Stomach (tissue), 9 donors: ENCODE data around the gene KIAA0513. TPM values are rescaled to one million over a fixed set of nuclear protein-coding genes. Genes with fewer than 3 reads are reported as not detected.
A peak's percentile ranks its signal among the peaks of the same experiment; 100 is the strongest.

Source experiments
- DNase-seq, 2 donors: peaks; one replicate each; pipeline versions ENCODE4 v3.0.0 to v3.0.0-alpha.2; 2013 to 2019
- H3K27ac ChIP-seq, 5 donors: fragments of 200-600 bp in 4 of 5; sonication (generic) in 4 of 5; one replicate each; pipeline ENCODE4 v1.5.1; 2013 to 2019; ENCODE audit warnings: mild to moderate bottlenecking in 1 of 5, moderate library complexity in 1 of 5
- H3K27me3 ChIP-seq, 3 donors: fragments of 200-600 bp; sonication (generic); one replicate each; pipeline ENCODE4 v1.5.1; 2017 to 2019; ENCODE audit warnings: mixed run types in 1 of 3
- H3K36me3 ChIP-seq, 4 donors: fragments of 200-600 bp; sonication (generic); 1 replicate in 3 of 4; 2 replicates in 1 of 4; pipeline ENCODE4 v1.5.1; 2016 to 2019
- H3K4me1 ChIP-seq, 4 donors: fragments of 200-600 bp; sonication (generic); one replicate each; pipeline ENCODE4 v1.5.1; 2016 to 2019
- H3K4me3 ChIP-seq, 4 donors: fragments of 200-600 bp; sonication (generic) in 3 of 4; one replicate each; pipeline ENCODE4 v1.5.1; 2016 to 2019; ENCODE audit warnings: mild to moderate bottlenecking in 1 of 4
- H3K9me3 ChIP-seq, 4 donors: fragments of 200-600 bp; sonication (generic); one replicate each; pipeline ENCODE4 v1.5.1; 2016 to 2019
- CTCF ChIP-seq, 7 experiments: fragments of 450-650 bp in 4 of 7; fragments of 200-600 bp in 3 of 7; sonication (generic) in 3 of 7; IDR thresholded peaks; one replicate each; pipeline ENCODE4 v1.5.1; 2016 to 2019; ENCODE audit warnings: antibody characterized with exemption in 7 of 7, control low read depth in 2 of 7, mild to moderate bottlenecking in 1 of 7
- EP300 ChIP-seq: sonication (generic); formaldehyde crosslinking; IDR thresholded peaks from one replicate; pipeline ENCODE4 v1.6.1; 2017; ENCODE audit warnings: antibody characterized with exemption
- POLR2A ChIP-seq, 4 donors: fragments of 450-650 bp; IDR thresholded peaks; one replicate each; pipeline ENCODE4 v1.6.1; 2016; ENCODE audit warnings: antibody characterized with exemption in 4 of 4, control low read depth in 2 of 4, mild to moderate bottlenecking in 1 of 4, moderate library complexity in 1 of 4
- POLR2AphosphoS5 ChIP-seq, 3 donors: sonication (generic); formaldehyde crosslinking; IDR thresholded peaks; one replicate each; pipeline ENCODE4 v1.6.1; 2016; ENCODE audit warnings: antibody characterized with exemption in 3 of 3
- WGBS, 5 donors: extraction: QIAGEN DNeasy Blood & Tissue Kit in 3 of 5; methylation state at CpG; one replicate each; pipeline versions ENCODE4 v1.1.5 to v1.1.7; 2013 to 2018; 5-methylcytosine and 5-hydroxymethylcytosine counted together
- intact Hi-C: fragments of 100-400 bp; cut with DNase I; formaldehyde crosslinking; loops from one replicate; pipeline ENCODE4 v1.15.1; 2023; ENCODE audit warnings: low total_unique reads
- polyA plus RNA-seq, 3 donors: library from polyadenylated mRNA; stranded (reverse); fragments of 200-250 nt; gene quantifications; one replicate each; pipeline ENCODE4 v1.2.3, GENCODE V29; 2013
- total RNA-seq, 5 donors: library from RNA; depleted of rRNA; stranded (reverse); fragments of >200 nt; gene quantifications; one replicate each; pipeline versions ENCODE4 v1.1.0 to v1.2.3, GENCODE V29; 2014 to 2016
- donor health status: healthy with polysubstance abuse.
- donor health status: Bipolar disorder and iron deficiency.
- donor health status: healthy.

Gene KIAA0513
- total and polyA plus RNA-seq, 8 donors, result 3.6 to 40.6 (median 14.9) TPM

DNA sequence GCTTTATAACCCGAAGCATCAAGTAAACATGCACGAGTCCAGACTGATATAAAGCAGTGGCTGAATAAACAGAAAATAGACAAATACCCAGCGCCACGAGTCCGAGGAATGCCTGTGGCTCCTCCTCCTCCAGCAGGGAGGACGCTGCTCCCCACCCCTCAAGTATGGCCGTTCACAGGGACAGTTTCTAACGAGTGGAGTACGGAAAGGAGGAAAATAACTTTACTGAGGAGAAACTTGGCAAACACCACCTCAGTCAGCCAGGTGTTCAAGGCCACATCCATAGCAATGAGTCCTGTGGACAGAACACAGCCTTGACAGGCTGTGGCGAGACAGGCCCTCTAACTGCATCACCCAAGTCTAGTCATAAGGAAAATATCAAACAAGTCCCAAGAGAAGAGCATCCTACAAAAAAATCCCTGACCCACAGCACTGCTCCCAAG, 25.5 kb upstream of the KIAA0513 start:
- no peak for TF ChIP-seq EP300
- no peak for TF ChIP-seq CTCF (IDR thresholded peaks at IDR 0.05)
- no peak for TF ChIP-seq POLR2A (IDR thresholded peaks at IDR 0.05)
- peak in 1 of 3 donors; percentile 3 for TF ChIP-seq POLR2AphosphoS5 (IDR thresholded peaks at IDR 0.05)
- 24 to 47% (median 38%) methylated on average over 10 of the region's 10 CpGs for WGBS, 5 donors
- Histone ChIP-seq H3K36me3 (peaks cover 0 to 4% (median 1%) of the 10 kb centered on the region in 4 donors), H3K27me3 (no peaks in the 10 kb centered on the region), H3K4me3 (peak overlapping the region in 1 of 4 donors; percentile 25), H3K4me1 (peaks cover 86 to 100% (median 96%) of the 10 kb centered on the region in 4 donors), H3K9me3 (no peaks in the 10 kb centered on the region), H3K27ac (peak overlapping the region; percentile 43 to 95 (median 90))
- DNase-seq, result peak in 1 of 2 donors; percentile 47
- intact Hi-C loops, result no loop called here

DNA sequence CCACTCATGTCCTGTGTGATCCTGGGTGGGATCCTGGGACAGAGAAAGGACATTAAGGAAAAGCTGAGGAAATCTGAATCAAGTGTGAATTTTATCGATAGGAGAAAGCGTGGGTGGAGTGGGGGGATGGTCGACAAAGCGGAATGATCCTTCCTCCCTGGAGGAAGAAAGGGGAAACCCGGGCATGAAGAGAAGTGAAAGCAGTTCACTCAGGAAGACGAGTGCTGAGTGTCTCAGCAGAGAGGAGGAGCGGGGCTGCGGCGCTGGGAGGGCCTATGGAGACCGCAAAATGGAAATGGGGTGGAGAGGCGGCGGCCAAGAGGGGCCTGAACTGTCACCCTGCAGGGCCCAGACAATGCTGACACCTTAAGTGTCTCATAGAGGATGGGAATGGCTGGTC, 25.0 kb upstream of the KIAA0513 start:
- intact Hi-C loops, result no loop called here
- peak overlapping the region; percentile 43 to 95 (median 90) for H3K27ac ChIP-seq
- peak overlapping the region in 1 of 4 donors; percentile 25 for H3K4me3 ChIP-seq
- H3K4me1 ChIP-seq, result peaks cover 89 to 100% (median 95%) of the 10 kb centered on the region in 4 donors
- TF ChIP-seq EP300 (no peak), CTCF (IDR thresholded peaks at IDR 0.05) (no peak), POLR2A (IDR thresholded peaks at IDR 0.05) (no peak), POLR2AphosphoS5 (IDR thresholded peaks at IDR 0.05) (no peak)
- WGBS, 5 donors, result 52 to 77% (median 69%) methylated on average over 12 of the region's 12 CpGs
- H3K36me3 ChIP-seq, result peaks cover 0 to 4% (median 1%) of the 10 kb centered on the region in 4 donors
- H3K9me3 ChIP-seq, result no peaks in the 10 kb centered on the region
- DNase-seq, result no peak
- no peaks in the 10 kb centered on the region for H3K27me3 ChIP-seq

- peak overlapping the region; percentile 43 to 95 (median 90) for H3K27ac ChIP-seq
- intact Hi-C loops, result no loop called here
- 83 to 91% (median 87%) methylated on average over 13 of the region's 13 CpGs for WGBS, 5 donors
- no peak for DNase-seq
- peak overlapping the region in 1 of 4 donors; percentile 25 for H3K4me3 ChIP-seq
- no peaks in the 10 kb centered on the region for H3K9me3 ChIP-seq
- H3K27me3 ChIP-seq, result no peaks in the 10 kb centered on the region
- H3K4me1 ChIP-seq, result peaks cover 94 to 100% (median 96%) of the 10 kb centered on the region in 4 donors
- no peak for TF ChIP-seq CTCF (IDR thresholded peaks at IDR 0.05)
- TF ChIP-seq POLR2A (IDR thresholded peaks at IDR 0.05), result no peak
- TF ChIP-seq POLR2AphosphoS5 (IDR thresholded peaks at IDR 0.05), result no peak
- no peak for TF ChIP-seq EP300
- peaks cover 0 to 4% (median 2%) of the 10 kb centered on the region in 4 donors for H3K36me3 ChIP-seq
These were observed 24.5 kb upstream of the KIAA0513 start for GRCh38 chr16:85003076-85003475.

DNA sequence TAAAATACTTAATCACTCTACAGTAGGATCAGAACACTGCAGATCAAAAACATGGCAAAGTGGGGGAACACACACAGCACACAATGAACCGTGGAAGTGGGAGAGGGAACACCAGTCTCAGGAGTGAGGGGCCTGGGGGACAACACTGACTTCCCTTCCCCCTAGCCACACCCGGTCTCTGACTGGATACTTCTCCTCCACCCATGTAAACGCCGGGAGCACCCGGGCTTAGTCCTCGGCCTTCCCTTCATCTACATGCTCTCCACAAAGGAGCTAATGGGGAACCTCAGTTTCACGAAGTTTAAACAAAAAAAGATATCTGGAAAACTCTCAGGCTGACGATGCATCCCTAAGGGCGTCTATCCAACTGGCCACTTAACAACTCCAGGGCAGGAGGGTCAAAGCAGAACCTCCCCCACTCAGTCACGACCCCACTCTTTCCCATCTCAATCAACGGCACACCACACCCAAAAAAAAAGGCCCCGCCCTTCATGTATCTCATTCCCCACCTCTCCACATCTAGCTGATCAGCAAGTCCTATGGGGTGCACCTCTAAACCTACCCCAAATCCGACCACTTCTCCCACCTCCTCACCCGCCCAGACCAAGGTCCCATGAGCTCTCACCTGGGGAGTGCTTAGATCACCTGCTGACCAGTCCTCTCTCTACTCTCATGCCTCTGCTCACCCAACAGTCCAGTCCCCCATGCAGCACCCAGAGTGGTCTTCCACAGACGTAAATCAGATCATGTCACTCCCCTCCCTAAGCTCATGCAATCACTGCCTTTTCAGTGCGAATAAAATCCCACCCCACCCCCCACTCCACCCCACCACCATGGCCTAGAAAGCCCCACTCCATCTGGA, 23.6 kb upstream of the KIAA0513 start:
- intact Hi-C loops, result no loop called here
- Histone ChIP-seq H3K4me1 (peaks cover 90 to 100% (median 96%) of the 10 kb centered on the region in 4 donors), H3K27ac (peak overlapping the region; percentile 76 to 95 (median 90))

More for the DNA sequence above, 23.6 kb upstream of the KIAA0513 start:
- Histone ChIP-seq H3K36me3 (peaks cover 0 to 4% (median 3%) of the 10 kb centered on the region in 4 donors), H3K4me3 (peak overlapping the region in 1 of 4 donors; percentile 25), H3K27me3 (no peaks in the 10 kb centered on the region), H3K9me3 (no peaks in the 10 kb centered on the region)
- peak in 1 of 2 donors; percentile 42 for DNase-seq
- 38 to 54% (median 43%) methylated on average over 16 of the region's 16 CpGs for WGBS, 5 donors
- no peak for TF ChIP-seq EP300
- TF ChIP-seq POLR2AphosphoS5 (IDR thresholded peaks at IDR 0.05), result no peak
- TF ChIP-seq POLR2A (IDR thresholded peaks at IDR 0.05), result no peak
- no peak for TF ChIP-seq CTCF (IDR thresholded peaks at IDR 0.05)
